ENCODE data around the gene SLC1A4.
"Not testable (repeated sequence)": the region's sequence is repeated elsewhere in the genome, so short reads cannot be mapped to it uniquely, and the experiment has no call there.

Gene SLC1A4

DNA sequence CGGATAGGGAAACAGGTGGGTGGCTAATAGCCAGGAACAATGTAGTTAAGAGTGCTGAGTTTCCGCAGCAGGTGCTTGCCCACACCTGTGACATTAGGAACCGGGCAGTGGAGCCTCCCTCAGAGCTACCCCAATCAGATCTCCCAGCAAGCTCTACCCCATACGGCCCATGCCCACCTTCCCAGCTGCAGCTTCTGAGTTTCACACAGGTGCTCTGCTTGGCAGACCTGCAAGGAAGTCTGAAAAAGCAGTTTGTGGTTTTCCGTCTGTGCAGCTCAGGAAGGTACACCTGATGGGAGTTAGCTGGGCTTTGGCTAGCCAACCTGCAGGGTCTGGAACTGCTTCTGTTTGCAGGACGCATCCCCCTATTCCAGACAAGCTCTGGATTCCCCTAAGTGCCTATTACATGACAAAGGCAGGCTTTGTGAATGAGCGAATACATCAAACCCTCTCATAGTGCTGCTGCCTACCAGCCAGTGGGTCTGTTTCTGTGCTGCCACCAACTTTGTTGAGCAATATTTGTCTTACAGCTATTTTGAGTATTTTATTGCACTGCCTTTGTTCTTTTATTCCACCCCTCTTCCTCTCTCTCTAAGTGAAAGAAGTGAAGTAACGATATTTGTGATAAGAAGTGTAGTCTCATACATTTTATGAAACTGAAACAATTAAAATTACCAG is 42.3 kb downstream of the SLC1A4 start:
- DNase-seq (ENCODE audit: low read depth) = peak; percentile 42
- no peak for TF ChIP-seq CTCF (IDR thresholded peaks at IDR 0.05; ENCODE audit: low read length, missing control alignments)
- H3K4me3 ChIP-seq (replicated peaks; ENCODE audit: low read depth, low read length) = no peak overlapping the region

GRCh38 chr2:65032019-65032975 is 43.1 kb downstream of the SLC1A4 start:
- no peak overlapping the region for H3K4me3 ChIP-seq (replicated peaks; ENCODE audit: low read depth, low read length)

GRCh38 chr2:65033178-65033577 is 44.0 kb downstream of the SLC1A4 start:
- H3K4me3 ChIP-seq (replicated peaks; ENCODE audit: low read depth, low read length) = no peak overlapping the region
- no peak for TF ChIP-seq CTCF (IDR thresholded peaks at IDR 0.05; ENCODE audit: low read length, missing control alignments)
- peak; percentile 24 for DNase-seq (ENCODE audit: low read depth)

More at GRCh38 chr2:65032019-65032975, 43.1 kb downstream of the SLC1A4 start:
- DNase-seq (ENCODE audit: low read depth) = peak; percentile 29
- TF ChIP-seq CTCF (IDR thresholded peaks at IDR 0.05; ENCODE audit: low read length, missing control alignments) = no peak

- H3K4me3 ChIP-seq (replicated peaks; ENCODE audit: low read depth, low read length); DNase-seq (ENCODE audit: low read depth): not testable (repeated sequence)
These were observed 44.5 kb downstream of the SLC1A4 start for GRCh38 chr2:65033667-65034066.

- no peak for TF ChIP-seq CTCF (IDR thresholded peaks at IDR 0.05; ENCODE audit: low read length, missing control alignments)
These were observed 46.2 kb downstream of the SLC1A4 start for GRCh38 chr2:65035351-65035943.

GRCh38 chr2:65037178-65037577 is 48.0 kb downstream of the SLC1A4 start:
- no peak for DNase-seq (ENCODE audit: low read depth)
- no peak overlapping the region for H3K4me3 ChIP-seq (replicated peaks; ENCODE audit: low read depth, low read length)
- no peak for TF ChIP-seq CTCF (IDR thresholded peaks at IDR 0.05; ENCODE audit: low read length, missing control alignments)

More at GRCh38 chr2:65035351-65035943, 46.2 kb downstream of the SLC1A4 start:
- no peak for DNase-seq (ENCODE audit: low read depth)
- no peak overlapping the region for H3K4me3 ChIP-seq (replicated peaks; ENCODE audit: low read depth, low read length)

GRCh38 chr2:65039640-65040039 is 50.4 kb downstream of the SLC1A4 start:
- DNase-seq (ENCODE audit: low read depth) = no peak
- no peak overlapping the region for H3K4me3 ChIP-seq (replicated peaks; ENCODE audit: low read depth, low read length)
- TF ChIP-seq CTCF (IDR thresholded peaks at IDR 0.05; ENCODE audit: low read length, missing control alignments) = no peak
